AG09309 (cell line): ENCODE results near the gene TMED10.
A peak's percentile ranks its signal among the peaks of the same experiment; 100 is the strongest.

Experiments
- DNase-seq: peaks from one replicate; pipeline ENCODE4 v3.0.0-alpha.2; 2010; ENCODE audit warnings: low read depth
- H3K4me3 ChIP-seq: 2 replicates; pipeline ENCODE4 v1.5.1; 2011; ENCODE audit warnings: mild to moderate bottlenecking, low read depth, low read length, moderate library complexity; ENCODE audit not compliant: control insufficient read depth
- TF ChIP-seq, protein P1 (sequence below): IDR thresholded peaks from 2 replicates; pipeline ENCODE4 v1.5.1; 2011; ENCODE audit warnings: mild to moderate bottlenecking, low read depth, low read length, inconsistent platforms; ENCODE audit not compliant: insufficient read depth, control insufficient read depth; ENCODE audit errors: missing control alignments

Gene TMED10

DNA sequence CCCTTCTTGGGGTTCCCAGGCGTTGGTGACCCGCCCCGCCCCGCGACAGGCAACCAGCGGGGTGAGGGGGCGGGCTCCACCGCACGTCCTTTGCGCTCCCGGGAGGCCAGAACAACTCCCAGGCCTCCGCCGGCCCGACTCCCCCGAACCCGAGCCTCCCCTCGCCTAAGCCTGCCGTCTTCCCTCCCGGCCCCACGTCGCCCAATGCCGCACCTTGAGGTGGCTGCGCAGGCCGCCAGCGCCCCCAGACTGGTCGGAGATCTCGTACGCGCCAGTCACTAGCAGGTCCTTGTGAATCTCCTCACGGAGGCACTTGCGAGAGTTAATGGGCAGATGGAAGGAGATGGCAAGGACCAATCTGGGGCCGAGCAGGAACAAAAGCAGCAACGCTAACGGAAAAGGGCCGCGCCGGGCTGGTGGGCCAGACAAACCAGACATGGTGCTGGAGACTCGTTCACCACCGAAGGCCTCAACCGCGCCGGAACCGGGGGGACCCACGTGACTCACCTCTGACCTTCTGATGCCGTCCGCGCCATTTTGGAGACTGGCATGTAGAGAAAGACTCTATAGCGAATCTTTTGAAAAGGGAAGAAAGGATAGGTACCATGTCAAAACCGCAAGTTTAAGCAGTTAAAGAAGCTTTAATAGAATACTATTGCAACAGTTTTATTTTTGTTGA is at the start of gene TMED10:
Gene TMED10, minus strand, starts transcription at position 471 of the 679 bp plus-strand sequence. Its CDS starts 33 bp downstream, at position 438.
- TF ChIP-seq, protein P1, sequence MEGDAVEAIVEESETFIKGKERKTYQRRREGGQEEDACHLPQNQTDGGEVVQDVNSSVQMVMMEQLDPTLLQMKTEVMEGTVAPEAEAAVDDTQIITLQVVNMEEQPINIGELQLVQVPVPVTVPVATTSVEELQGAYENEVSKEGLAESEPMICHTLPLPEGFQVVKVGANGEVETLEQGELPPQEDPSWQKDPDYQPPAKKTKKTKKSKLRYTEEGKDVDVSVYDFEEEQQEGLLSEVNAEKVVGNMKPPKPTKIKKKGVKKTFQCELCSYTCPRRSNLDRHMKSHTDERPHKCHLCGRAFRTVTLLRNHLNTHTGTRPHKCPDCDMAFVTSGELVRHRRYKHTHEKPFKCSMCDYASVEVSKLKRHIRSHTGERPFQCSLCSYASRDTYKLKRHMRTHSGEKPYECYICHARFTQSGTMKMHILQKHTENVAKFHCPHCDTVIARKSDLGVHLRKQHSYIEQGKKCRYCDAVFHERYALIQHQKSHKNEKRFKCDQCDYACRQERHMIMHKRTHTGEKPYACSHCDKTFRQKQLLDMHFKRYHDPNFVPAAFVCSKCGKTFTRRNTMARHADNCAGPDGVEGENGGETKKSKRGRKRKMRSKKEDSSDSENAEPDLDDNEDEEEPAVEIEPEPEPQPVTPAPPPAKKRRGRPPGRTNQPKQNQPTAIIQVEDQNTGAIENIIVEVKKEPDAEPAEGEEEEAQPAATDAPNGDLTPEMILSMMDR: no peak
- peak within 1 kb of the TSS; percentile 99 for H3K4me3 ChIP-seq
- peak; percentile 52 for DNase-seq

DNA sequence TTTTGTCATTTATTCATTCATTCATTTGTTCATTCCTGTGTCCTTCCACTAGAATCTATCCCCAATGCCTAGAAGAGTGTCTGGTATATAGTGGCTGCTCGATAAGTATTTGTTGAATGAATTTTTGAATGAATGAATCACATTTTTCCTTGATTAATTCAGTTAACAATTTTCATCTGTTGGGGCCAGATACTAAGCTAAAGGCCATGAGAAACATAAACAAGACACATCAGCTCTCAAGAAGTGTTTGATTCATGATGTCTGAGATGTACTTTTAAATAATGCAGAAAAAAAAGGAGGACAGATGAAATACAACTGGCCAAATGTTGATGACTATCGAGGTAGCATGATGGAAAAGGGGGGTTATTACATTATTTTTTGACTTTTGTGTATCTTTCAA is 48.1 kb upstream of the TMED10 start:
- DNase-seq: no peak
- TF ChIP-seq, protein P1: no peak
- H3K4me3 ChIP-seq: no peak overlapping the region

DNA sequence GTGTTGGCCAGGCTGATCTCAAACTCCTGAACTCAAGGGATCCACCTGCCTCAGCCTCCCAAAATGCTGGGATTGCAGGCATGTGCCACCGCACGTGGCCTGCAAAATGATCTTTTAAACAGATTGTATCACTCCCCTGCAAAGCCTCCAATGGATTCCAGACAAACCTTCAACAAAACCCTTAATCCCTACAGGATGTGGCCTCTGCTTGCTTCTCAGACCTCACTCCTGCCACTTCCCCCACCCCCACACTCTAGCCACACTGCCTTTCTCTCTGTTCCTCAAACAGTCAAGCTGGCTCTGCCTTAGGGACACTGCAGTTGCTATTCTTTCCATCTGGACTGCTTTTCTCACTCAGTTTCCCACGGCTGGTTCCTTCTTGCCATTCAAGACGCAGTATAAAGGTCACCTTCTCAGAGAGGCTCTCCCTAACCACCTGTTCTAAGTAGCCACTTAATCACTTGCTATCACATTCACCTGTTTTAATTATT is 47.3 kb upstream of the TMED10 start:
- no peak overlapping the region for H3K4me3 ChIP-seq

DNA sequence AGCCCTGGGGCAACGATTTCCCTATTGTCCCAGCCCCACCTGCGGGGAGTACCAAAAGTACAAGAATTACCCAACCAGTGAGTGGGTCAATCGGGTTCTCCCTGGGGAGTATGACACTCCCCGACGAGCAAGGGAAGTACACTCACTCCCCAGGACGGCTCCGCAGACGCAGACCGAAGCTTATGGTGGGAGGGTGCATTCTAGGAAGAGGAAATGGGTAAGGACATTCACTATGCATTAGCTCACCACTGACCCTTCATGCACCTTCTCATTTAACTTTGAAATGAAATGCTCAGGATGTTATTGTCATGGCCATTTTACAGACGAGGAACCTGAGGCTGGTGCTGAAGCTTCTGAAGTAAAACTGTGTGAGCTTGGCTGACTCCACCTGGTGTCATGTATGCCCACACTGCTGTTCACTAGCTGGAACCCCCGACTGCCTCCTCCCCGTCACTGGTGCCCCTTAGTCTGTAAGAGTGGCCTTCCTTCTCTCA is 45.8 kb upstream of the TMED10 start:
- DNase-seq: no peak
- H3K4me3 ChIP-seq: no peak overlapping the region
- TF ChIP-seq, protein P1: no peak

More for the DNA sequence above, 47.3 kb upstream of the TMED10 start:
- no peak for DNase-seq
- TF ChIP-seq, protein P1: no peak

DNA sequence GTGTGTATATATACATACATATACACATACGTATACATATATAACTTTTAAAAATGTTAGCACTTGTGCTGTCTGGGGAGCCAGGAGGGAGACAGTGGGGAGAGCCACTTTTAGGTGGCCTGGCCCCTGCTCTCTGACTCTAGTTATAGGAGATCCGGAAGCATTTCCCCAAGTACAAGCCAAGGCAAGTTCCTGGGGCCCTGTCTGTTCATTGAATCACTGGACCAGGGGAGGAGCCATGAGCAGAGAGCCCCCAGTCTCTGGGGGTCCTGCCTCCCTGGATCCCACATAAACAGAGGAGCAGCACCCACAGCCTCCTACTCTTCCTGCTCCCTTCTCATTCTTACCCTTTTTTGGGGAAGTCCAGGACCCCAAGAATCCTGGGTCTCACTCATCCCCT is 45.4 kb upstream of the TMED10 start:
- H3K4me3 ChIP-seq: no peak overlapping the region
- TF ChIP-seq, protein P1: no peak
- DNase-seq: no peak

DNA sequence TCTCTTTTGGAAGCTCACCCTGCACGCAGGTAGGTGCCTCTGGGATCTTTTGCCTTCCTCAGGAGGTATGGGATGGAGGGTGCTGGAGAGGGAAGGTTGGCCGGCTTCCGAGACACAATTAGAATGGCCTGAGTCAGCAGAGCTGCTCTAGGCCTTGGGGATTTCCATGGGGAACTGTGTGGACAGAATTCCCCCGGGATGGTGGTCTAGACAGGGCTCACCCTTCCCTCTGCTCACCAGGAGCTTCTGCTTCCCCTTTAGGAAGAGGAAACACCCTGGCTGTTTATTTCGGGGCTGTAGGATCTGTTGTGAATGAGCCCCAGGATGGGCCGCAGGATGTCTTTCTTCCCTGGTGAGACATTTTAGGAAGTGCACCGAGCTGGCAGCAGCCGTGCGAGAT is 43.7 kb upstream of the TMED10 start:
- no peak for DNase-seq
- TF ChIP-seq, protein P1: no peak
- no peak overlapping the region for H3K4me3 ChIP-seq
